ENCODE data around the gene CTNND2. TPM values are rescaled to one million over a fixed set of nuclear protein-coding genes. Genes with fewer than 3 reads are reported as not detected.

CTNND2 gene
- total and polyA plus RNA-seq, 2 donors (not counting 1 experiment from before 2014, with no cell fraction given), result not detected

DNA sequence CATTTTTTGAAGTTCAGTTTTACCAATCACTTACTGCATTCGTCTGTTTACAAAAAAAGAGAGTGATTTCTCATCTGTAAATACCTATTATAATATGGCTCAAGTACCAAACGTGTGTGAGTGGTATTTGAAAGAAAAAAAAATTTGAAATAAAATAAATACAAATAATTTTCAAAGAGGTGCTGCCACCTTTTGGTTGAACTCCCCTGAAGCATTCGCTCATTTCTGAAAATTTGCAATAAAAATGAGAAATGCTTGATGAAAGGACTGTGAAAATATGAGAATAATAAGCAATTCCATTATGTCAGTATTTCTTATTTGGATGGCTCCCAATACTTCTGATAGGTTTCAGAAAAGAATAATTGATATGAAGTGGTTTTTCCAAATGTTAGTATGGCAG lies 409.9 kb downstream of the CTNND2 start:
- no peak overlapping the region for H2AFZ ChIP-seq (ENCODE audit: insufficient read depth, low read depth, low read length, poor library complexity, severe bottlenecking)
- ChIA-PET CTCF (no interaction called here), POLR2A (no interaction called here)
- H3K4me1 Mint-ChIP-seq, result no peaks in the 10 kb centered on the region
- ATAC-seq (ENCODE audit: low read depth) (no peak), DNase-seq (no peak)
- intact Hi-C loops (cut with micrococcal nuclease), result loop anchor here (5.0 kb wide), 1 partner anchor 797 kb away; no protein-coding TSS in a partner anchor
- no peak overlapping the region for H3K9ac ChIP-seq (ENCODE audit: low read length)
- no peak overlapping the region for H3K27ac Mint-ChIP-seq
- H3K4me2 ChIP-seq (replicated peaks; ENCODE audit: low read depth, low read length, poor library complexity, severe bottlenecking), result no peak overlapping the region
- H3K27me3 ChIP-seq (replicated peaks in 1 of 4; ENCODE audit: control extremely low read depth in 1 of 4, control insufficient read depth in 3 of 4, insufficient read depth in 4 of 4, low read length in 3 of 4), result no peaks in the 10 kb centered on the region
- WGBS (ENCODE audit: insufficient coverage), result no CpG with 5 or more reads among the region's 3 CpGs
- no peaks in the 10 kb centered on the region for H3K9me3 Mint-ChIP-seq (ENCODE audit: insufficient read depth)
- no peaks in the 10 kb centered on the region for H3K9me3 ChIP-seq (ENCODE audit: control extremely low read depth in 1 of 3, control insufficient read depth in 2 of 3, insufficient read depth in 1 of 3, low read length in 2 of 3)
- H3K36me3 ChIP-seq (replicated peaks in 1 of 2; ENCODE audit: control extremely low read depth in 1 of 2, control insufficient read depth in 1 of 2, extremely low read depth in 1 of 2, insufficient read depth in 2 of 2, low read length in 1 of 2), result no peaks in the 10 kb centered on the region
- TF ChIP-seq EZH2 (IDR thresholded peaks at IDR 0.05; ENCODE audit: borderline replicate concordance, insufficient read depth, low read depth, low read length, poor library complexity, severe bottlenecking), result no peak
- no peak for TF ChIP-seq CTCF (IDR thresholded peaks at IDR 0.05)
- no peak overlapping the region for H3K4me3 ChIP-seq (ENCODE audit: control extremely low read depth in 1 of 5, extremely low read depth in 1 of 5, insufficient read depth in 1 of 5, low read depth in 2 of 5, low read length in 4 of 5)
- no peaks in the 10 kb centered on the region for H3K4me1 ChIP-seq (ENCODE audit: control insufficient read depth in 2 of 2, insufficient read depth in 2 of 2, low read length in 2 of 2)
- no peaks in the 10 kb centered on the region for H4K20me1 ChIP-seq (ENCODE audit: control insufficient read depth, insufficient read depth, low read length, poor library complexity, severe bottlenecking)
- no peak overlapping the region for H3K27ac ChIP-seq (ENCODE audit: low read length in 2 of 2)
- H3K4me3 Mint-ChIP-seq, result no peak overlapping the region
- H3K79me2 ChIP-seq (ENCODE audit: control insufficient read depth, insufficient read depth, low read length), result no peaks in the 10 kb centered on the region
- H3K27me3 Mint-ChIP-seq, result peaks cover 3% of the 10 kb centered on the region

DNA sequence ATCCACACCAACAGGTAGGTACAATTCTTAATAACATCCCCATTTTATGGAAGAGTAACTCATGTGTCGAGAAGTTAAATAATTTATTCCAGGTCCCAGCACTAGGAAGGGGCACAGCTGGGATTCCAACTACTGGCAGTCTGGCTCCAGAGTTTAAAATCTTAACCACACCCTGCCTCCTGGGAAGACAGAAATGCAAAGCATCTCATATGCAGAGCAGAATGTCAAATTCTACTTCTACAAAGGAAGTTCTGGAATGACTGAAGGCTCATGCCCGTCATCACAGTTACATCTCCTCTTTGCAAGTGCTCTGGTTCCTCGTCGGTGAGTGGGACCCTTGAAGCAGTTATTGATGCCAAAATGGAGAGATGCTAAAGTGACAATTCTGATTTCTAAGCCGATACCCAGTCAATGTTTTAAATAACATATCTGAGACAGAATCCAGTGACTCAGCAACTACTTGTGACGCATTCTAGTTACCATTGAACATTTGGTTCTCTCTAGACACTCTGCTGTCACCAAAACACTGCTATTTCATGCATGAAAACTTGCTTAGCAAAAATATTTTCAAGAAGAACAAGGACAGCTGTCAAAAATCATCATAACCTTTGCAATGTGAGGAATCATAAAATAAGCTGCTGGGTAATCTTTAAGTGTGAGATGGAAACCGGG lies 412.7 kb downstream of the CTNND2 start:
- H3K4me2 ChIP-seq (replicated peaks; ENCODE audit: low read depth, low read length, poor library complexity, severe bottlenecking), result no peak overlapping the region
- H3K4me1 ChIP-seq (ENCODE audit: control insufficient read depth in 2 of 2, insufficient read depth in 2 of 2, low read length in 2 of 2), result no peaks in the 10 kb centered on the region
- Mint-ChIP-seq H3K27me3 (peaks cover 3% of the 10 kb centered on the region), H3K9me3 (ENCODE audit: insufficient read depth) (peaks cover 2% of the 10 kb centered on the region), H3K27ac (no peak overlapping the region), H3K4me1 (no peaks in the 10 kb centered on the region), H3K4me3 (no peak overlapping the region)
- no peaks in the 10 kb centered on the region for H3K27me3 ChIP-seq (replicated peaks in 1 of 4; ENCODE audit: control extremely low read depth in 1 of 4, control insufficient read depth in 3 of 4, insufficient read depth in 4 of 4, low read length in 3 of 4)
- H2AFZ ChIP-seq (ENCODE audit: insufficient read depth, low read depth, low read length, poor library complexity, severe bottlenecking), result no peak overlapping the region
- intact Hi-C loops (cut with micrococcal nuclease), result loop anchor here (5.0 kb wide), 1 partner anchor 794 kb away; no protein-coding TSS in a partner anchor
- no peak overlapping the region for H3K9ac ChIP-seq (ENCODE audit: low read length)
- no peak for ATAC-seq (ENCODE audit: low read depth)
- ChIA-PET CTCF (no interaction called here), POLR2A (no interaction called here)
- H3K9me3 ChIP-seq (ENCODE audit: control extremely low read depth in 1 of 3, control insufficient read depth in 2 of 3, insufficient read depth in 1 of 3, low read length in 2 of 3), result no peaks in the 10 kb centered on the region
- no peaks in the 10 kb centered on the region for H4K20me1 ChIP-seq (ENCODE audit: control insufficient read depth, insufficient read depth, low read length, poor library complexity, severe bottlenecking)
- WGBS (ENCODE audit: insufficient coverage), result 97% methylated on average over 4 of the region's 7 CpGs
- no peaks in the 10 kb centered on the region for H3K79me2 ChIP-seq (ENCODE audit: control insufficient read depth, insufficient read depth, low read length)
- H3K27ac ChIP-seq (ENCODE audit: low read length in 2 of 2), result no peak overlapping the region
- H3K36me3 ChIP-seq (replicated peaks in 1 of 2; ENCODE audit: control extremely low read depth in 1 of 2, control insufficient read depth in 1 of 2, extremely low read depth in 1 of 2, insufficient read depth in 2 of 2, low read length in 1 of 2), result no peaks in the 10 kb centered on the region
- TF ChIP-seq EZH2 (IDR thresholded peaks at IDR 0.05; ENCODE audit: borderline replicate concordance, insufficient read depth, low read depth, low read length, poor library complexity, severe bottlenecking) (no peak), CTCF (IDR thresholded peaks at IDR 0.05) (no peak)
- DNase-seq, result no peak
- no peak overlapping the region for H3K4me3 ChIP-seq (ENCODE audit: control extremely low read depth in 1 of 5, extremely low read depth in 1 of 5, insufficient read depth in 1 of 5, low read depth in 2 of 5, low read length in 4 of 5)
